IPS-18a (cell line): ENCODE data around the gene POLG.

Experiments
- H3K27ac ChIP-seq: one replicate; pipeline ENCODE4 v1.5.1; 2013; ENCODE audit warnings: low read length
- H3K27me3 ChIP-seq: one replicate; pipeline ENCODE4 v1.6.1; 2013; ENCODE audit warnings: mild to moderate bottlenecking, low read length; ENCODE audit not compliant: control insufficient read depth, insufficient read depth
- H3K36me3 ChIP-seq: one replicate; pipeline ENCODE4 v1.6.1; 2013; ENCODE audit warnings: low read depth, low read length; ENCODE audit not compliant: control insufficient read depth
- H3K4me1 ChIP-seq: one replicate; pipeline ENCODE4 v1.6.1; 2013; ENCODE audit warnings: low read depth, low read length; ENCODE audit not compliant: control insufficient read depth
- H3K4me3 ChIP-seq: one replicate; pipeline ENCODE4 v1.5.1; 2013; ENCODE audit warnings: low read length
- H3K9ac ChIP-seq: one replicate; pipeline ENCODE4 v1.6.1; 2013; ENCODE audit warnings: mild to moderate bottlenecking, low read length, moderate library complexity
- H3K9me3 ChIP-seq: one replicate; pipeline ENCODE4 v1.6.1; 2013; ENCODE audit warnings: low read depth, low read length; ENCODE audit not compliant: control insufficient read depth

Gene POLG

DNA sequence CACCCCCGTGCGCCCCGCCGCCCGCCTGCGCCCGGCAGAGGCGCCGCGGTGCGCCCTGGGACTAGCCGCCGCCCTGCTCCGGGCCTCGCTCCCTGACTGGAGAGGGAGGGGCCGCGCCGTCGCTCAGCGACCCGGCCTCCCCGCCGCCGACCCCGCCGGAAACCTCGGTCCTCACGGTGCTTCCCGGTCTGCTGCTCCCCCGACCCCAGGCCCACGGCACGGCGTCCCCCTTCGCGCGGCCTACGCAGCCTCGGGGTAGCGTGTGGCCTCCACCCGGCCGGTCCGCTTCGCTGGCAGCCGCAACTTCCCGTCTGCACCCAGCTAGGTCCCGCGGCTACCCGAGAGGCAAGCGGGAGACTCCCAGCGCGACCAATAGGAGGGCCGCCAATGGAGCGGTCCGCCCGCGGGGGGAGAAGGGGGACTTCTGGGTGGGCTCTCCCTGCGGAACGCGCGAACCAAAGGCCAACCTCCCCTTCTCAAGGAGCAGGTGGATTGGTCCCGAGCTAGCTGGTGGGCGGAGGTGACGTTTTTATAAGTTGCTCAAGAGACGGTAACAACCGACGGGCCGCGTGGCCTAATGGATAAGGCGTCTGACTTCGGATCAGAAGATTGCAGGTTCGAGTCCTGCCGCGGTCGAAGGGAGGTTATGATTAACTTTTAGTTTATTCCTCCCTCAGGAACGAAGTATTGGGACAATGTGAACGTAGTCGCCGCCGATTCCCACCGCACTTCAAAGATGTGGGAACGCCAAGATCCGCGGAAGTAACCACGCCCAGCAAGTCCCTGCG, at the start of gene POLG:
Gene POLG (minus strand): TSS at position 315 of the 788 bp plus-strand sequence. CDS start 1,070 bp downstream, outside the sequence.
- peaks cover 8% of the 10 kb centered on the region for H3K4me1 ChIP-seq
- H3K27ac ChIP-seq = no peak within 1 kb of the TSS

DNA sequence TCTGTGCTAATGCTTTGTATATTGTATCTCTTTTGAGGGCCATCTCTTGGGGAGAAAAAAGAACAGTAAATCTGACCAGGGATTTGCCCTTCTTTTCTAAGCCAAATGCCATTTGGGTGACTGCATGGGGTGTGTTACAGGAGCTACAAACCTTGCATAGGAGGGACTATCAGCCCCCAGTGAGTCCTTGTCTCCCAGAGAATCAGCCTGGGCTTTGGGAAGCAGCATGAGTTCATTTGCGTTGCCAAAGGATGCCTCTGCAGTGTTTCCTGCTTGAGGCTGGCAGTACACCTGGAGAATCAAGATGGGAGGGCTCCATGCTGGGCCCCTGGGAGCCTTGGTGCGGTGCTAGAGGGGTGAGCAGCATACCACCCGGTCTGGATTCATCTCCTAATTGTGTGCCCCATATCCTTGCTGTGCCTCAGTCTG, 49.6 kb upstream of the POLG start:
- H3K36me3 ChIP-seq = no peaks in the 10 kb centered on the region
- no peak overlapping the region for H3K9ac ChIP-seq
- no peak overlapping the region for H3K27ac ChIP-seq
- no peak overlapping the region for H3K4me3 ChIP-seq
- H3K9me3 ChIP-seq = no peaks in the 10 kb centered on the region
- peaks cover 26% of the 10 kb centered on the region for H3K4me1 ChIP-seq
- peaks cover 88% of the 10 kb centered on the region for H3K27me3 ChIP-seq

More for the DNA sequence above, at the start of gene POLG:
- Histone ChIP-seq H3K9ac (peak within 1 kb of the TSS; percentile 72), H3K36me3 (peaks cover 30% of the 10 kb centered on the region), H3K9me3 (no peaks in the 10 kb centered on the region), H3K4me3 (peak within 1 kb of the TSS; percentile 68), H3K27me3 (peaks cover 16% of the 10 kb centered on the region)

DNA sequence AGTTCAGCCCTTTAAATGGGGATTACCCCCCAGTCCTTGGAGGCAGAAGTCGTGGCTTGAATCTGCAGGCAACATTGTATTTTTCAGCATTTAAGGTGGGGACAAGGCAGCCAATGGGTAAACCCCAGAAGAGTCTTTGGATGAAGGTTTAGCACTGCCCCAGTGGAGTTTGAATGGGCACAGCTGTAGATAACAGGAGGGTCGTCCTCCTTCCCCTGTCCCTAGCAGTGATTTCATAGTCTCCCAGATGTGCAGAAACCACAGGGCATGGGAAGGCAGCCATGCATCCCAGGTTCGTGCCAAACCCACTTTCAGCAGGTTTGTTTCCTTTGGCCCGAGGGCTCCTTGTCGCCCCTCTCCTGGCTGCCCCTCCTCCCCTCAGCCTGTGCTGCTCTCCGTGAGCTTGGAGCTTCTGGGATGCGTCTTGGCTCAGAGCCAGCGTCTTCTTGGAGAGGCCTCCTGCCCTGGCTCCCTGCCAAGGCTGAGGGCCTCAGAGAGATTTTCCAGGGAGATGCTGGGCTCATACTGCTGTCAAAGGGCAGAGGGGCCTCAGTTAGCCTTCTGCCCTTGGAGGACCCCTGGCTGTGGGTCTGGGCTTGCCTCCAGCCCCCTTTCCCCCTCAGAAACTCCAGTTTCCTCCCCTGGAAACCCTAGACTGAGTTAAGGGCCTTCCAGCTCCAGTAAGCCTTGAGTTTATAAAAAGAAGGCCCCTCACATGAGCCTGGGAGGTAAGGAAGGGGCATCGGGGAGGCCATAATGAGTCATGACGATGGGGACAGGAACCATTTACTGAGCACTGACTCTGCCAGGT, 48.9 kb upstream of the POLG start:
- no peaks in the 10 kb centered on the region for H3K9me3 ChIP-seq
- H3K9ac ChIP-seq = no peak overlapping the region
- no peak overlapping the region for H3K4me3 ChIP-seq
- H3K4me1 ChIP-seq = peaks cover 20% of the 10 kb centered on the region
- peaks cover 88% of the 10 kb centered on the region for H3K27me3 ChIP-seq
- H3K27ac ChIP-seq = no peak overlapping the region
- H3K36me3 ChIP-seq = no peaks in the 10 kb centered on the region

DNA sequence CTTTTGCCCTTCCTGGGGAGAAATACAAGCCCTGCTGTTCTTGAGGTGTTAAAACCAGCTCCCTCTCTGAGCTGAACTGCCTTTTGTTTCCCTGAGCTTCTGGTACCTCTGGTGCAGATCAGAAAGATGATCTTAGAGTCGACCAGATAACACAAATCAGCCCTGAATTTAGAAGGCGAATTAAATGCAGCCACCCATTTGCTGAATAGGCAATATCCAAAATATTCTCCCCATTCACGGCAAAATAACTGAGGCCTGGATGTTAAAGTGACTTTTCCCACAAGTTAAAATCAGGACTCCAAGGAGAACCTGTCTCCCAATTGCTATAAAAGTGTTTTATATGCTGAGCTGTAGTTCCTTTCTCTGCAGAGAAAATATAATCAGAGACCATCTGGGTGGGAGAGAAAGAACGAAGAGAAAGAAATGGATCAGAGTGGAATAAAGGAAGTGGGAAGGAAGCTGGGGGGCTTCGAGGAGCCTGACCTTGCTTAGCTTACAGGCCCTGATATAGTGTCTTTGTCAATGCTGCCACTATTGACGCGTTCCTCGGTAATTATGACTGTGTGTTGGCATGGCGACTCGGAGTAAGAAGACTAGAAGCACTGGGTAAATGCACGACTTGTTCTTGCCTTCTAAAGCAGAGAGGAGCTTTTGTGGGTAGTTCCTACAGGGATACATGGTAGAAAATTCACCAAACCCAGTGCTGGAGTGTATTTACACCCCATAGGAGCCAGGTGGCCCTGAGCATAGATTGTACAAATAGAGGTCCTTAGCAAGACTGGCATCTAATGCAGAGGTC, 47.5 kb upstream of the POLG start:
- H3K27ac ChIP-seq = no peak overlapping the region
- H3K9me3 ChIP-seq = no peaks in the 10 kb centered on the region
- peaks cover 20% of the 10 kb centered on the region for H3K4me1 ChIP-seq
- no peaks in the 10 kb centered on the region for H3K36me3 ChIP-seq
- H3K4me3 ChIP-seq = no peak overlapping the region
- peaks cover 91% of the 10 kb centered on the region for H3K27me3 ChIP-seq
- no peak overlapping the region for H3K9ac ChIP-seq

DNA sequence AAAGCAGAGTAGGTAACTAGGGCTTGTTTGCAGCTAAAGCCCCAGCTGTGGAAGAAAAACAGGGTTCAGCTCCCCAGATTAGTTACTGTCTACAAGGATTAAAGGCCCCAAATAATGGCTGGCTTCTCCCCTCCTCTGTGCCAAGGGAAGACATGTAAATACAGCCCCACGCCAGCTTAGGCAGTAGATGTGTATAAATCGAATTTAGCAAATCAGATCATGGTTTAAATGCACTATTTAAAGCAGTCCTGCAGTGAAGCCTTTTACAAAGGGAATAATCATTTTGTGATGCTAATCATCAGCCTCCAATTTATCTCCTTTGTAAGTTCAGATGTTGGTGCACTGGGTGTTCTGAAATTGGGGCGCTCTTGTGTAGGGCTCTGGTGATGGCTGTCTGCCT, 46.7 kb upstream of the POLG start:
- H3K36me3 ChIP-seq = no peaks in the 10 kb centered on the region
- no peak overlapping the region for H3K9ac ChIP-seq
- no peaks in the 10 kb centered on the region for H3K9me3 ChIP-seq
- H3K27me3 ChIP-seq = peaks cover 99% of the 10 kb centered on the region
- H3K4me1 ChIP-seq = peaks cover 20% of the 10 kb centered on the region
- H3K4me3 ChIP-seq = no peak overlapping the region
- no peak overlapping the region for H3K27ac ChIP-seq

DNA sequence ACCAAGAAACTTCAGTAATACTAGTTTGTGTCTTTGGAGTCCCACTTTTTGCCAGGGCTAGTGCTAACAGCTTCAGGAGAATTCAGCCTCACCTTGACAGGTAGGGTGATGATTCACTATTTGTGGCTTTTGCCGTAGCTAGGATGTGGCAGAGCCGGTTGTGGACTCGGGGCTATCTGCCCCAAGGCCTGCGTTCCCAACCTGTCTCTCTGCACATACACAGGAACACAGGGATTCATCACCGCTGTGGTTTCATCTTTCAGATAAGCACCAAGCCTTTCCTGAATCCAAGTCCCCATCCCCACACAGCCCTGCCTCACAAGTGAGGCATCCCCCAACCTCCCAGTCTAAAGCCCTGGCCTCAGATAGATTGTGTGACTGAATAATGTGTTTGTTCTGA, 45.2 kb upstream of the POLG start:
- Histone ChIP-seq H3K4me1 (peaks cover 25% of the 10 kb centered on the region), H3K9me3 (no peaks in the 10 kb centered on the region), H3K27me3 (peaks cover 100% of the 10 kb centered on the region), H3K9ac (no peak overlapping the region), H3K36me3 (no peaks in the 10 kb centered on the region), H3K4me3 (peak overlapping the region; percentile 8), H3K27ac (no peak overlapping the region)

DNA sequence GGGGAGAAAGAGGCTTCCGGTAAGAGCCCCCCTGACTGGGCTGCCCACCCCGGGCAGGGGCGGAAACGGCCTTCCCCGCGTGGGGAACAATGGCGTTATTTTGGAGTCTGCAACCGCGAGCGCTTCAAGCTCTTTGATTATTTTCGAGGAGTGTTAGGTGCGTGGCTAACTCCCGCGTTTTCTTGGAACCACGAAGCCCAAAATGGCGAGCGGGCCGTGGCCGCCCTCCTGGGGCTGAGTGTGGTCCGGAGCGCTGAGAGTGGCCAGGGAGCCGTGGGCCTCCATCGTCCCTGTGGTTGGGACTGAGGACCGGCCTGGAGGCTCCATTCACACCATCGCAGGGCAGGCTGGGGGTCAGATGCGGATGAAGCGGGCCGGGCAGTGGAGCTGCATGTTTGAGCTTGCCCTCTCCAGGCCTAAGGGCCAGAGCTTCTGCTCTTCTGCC, 44.6 kb upstream of the POLG start:
- H3K27me3 ChIP-seq = peaks cover 100% of the 10 kb centered on the region
- no peaks in the 10 kb centered on the region for H3K9me3 ChIP-seq
- H3K4me1 ChIP-seq = peaks cover 28% of the 10 kb centered on the region
- no peaks in the 10 kb centered on the region for H3K36me3 ChIP-seq
- peak overlapping the region; percentile 8 for H3K4me3 ChIP-seq
- H3K27ac ChIP-seq = no peak overlapping the region
- no peak overlapping the region for H3K9ac ChIP-seq

DNA sequence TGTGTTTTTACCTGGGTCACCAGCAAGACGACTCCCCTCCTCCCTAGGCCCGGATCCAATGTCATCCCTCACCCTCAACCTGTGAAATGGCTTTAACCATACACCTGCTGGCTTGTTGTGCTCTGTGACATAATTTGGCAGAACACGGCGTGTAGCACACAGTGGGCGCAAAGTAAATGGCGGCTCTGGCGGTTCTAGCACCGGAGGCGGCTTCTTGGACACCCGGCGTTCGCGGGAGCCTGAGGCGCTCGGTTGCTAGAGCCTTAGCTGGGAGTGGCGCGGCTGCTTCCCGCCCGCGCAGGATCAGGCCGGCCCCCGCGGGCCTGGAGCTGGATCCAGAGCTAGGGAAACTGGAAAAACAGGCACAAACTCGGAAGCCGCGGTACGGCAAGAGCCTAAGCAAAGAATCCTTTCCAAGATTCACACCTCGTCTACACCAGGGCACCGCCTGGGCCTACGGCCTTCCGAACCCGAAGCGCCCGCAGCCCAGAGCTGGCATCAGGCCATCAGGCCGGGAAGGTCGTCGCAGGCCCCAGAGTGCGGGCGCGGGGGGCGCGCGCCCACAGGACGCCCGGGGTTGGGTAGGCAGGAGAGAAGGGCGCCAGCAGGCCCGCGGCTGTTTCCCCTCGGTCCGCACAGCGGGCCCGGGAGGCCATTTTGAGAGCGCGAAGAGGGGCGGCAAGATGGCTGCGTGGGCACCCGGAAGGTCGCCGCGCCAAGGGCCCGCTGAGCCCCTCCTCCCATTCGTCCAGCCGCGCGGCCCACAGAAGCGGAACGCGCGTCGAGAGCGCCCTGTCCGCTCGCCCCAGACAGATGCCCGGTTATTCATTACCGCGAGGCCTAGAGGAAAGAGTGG, 43.9 kb upstream of the POLG start:
- Histone ChIP-seq H3K9ac (no peak overlapping the region), H3K27me3 (peaks cover 100% of the 10 kb centered on the region), H3K4me1 (peaks cover 28% of the 10 kb centered on the region), H3K4me3 (peak overlapping the region; percentile 26), H3K27ac (no peak overlapping the region), H3K9me3 (no peaks in the 10 kb centered on the region), H3K36me3 (no peaks in the 10 kb centered on the region)

DNA sequence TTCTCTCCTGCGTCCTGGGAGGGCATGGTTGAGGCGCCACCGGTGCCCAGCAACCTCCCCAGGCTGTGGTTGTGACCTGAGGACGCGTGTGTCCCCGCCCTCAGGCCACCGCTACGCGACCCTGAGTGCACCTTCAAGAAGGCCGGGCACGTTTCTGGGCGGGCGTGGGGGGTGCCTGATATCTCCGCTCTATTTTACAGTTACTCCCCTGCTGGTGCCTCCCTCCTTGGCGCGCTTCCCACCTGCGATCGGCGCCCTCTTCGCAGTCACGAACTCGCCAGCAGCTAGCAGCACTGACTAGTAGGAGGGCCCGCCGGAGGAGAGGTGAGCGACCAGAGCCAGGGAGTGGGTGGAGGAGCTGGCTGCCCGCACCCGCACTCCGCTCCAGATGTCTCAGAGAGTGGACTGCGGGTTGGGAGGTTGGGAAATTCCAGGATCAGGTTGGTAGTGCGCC, 43.2 kb upstream of the POLG start:
- Histone ChIP-seq H3K4me3 (no peak overlapping the region), H3K36me3 (no peaks in the 10 kb centered on the region), H3K27me3 (peaks cover 100% of the 10 kb centered on the region), H3K9me3 (no peaks in the 10 kb centered on the region), H3K27ac (no peak overlapping the region), H3K9ac (no peak overlapping the region), H3K4me1 (peaks cover 22% of the 10 kb centered on the region)

DNA sequence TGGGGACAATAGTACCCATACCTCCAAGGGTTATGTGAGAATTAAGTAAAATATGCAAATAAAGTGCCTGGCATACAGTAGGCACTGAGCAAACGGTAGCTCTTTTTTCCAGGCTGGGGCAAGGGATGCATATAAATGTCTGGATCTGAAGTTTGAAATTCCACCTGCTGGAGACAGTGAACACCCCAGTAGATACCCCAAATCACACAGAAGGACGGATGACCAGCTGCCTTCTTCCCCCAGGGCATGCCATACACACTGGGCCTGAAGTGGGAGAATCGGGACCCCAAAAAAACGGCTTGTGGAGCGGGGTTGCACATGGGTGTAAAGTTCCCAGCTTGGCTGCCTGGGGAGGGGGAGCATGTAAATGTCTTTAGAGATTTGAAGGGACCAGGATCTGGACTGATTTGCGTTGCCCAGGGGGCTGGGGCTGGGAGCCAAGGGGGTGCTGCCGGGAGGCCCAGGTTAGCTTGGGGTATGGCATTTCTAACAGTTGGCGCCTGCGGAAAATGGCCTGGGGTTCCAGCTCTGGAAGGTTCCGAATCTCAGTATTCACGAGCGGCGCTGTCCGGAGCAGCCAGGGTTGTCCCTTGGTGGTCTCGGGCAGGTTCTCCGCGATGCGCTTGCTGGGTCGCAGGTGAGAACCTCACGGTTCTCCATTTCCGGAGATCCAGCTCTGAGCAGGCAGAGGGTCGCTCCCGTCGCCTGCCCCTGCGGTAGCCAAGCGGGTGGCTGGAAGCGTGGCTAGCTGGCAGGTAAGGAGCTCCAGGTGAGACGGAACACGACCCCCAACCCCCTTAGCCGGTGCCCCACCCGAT, 42.6 kb upstream of the POLG start:
- Histone ChIP-seq H3K27ac (no peak overlapping the region), H3K36me3 (no peaks in the 10 kb centered on the region), H3K4me1 (peaks cover 24% of the 10 kb centered on the region), H3K27me3 (peaks cover 100% of the 10 kb centered on the region), H3K9me3 (no peaks in the 10 kb centered on the region), H3K4me3 (no peak overlapping the region), H3K9ac (no peak overlapping the region)
